Activated CD4-positive, alpha-beta memory T cell treated with anti-CD3 and anti-CD28 coated beads for 36 hours (primary cell): ENCODE data around the gene SPATA20. TPM values are rescaled to one million over a fixed set of nuclear protein-coding genes. Genes with fewer than 3 reads are reported as not detected.

Experiments used
- CTCF ChIA-PET: fragments of 350-600 bp; sonication (Branson Sonifier 250); formaldehyde crosslinking; loops from one replicate; lab custom pipeline; 2021; ENCODE audit warnings: antibody characterized with exemption, inconsistent platforms; lab: Charles Lee
- POLR2A ChIA-PET: fragments of 350-600 bp; sonication (Branson Sonifier 250); formaldehyde crosslinking; loops from one replicate; lab custom pipeline; 2021; ENCODE audit warnings: antibody characterized with exemption; lab: Charles Lee
- DNase-seq: peaks from one replicate; pipeline ENCODE4 v3.0.0-alpha.2; 2020
- H3K27ac Mint-ChIP-seq: one replicate; pipeline ENCODE4 v1.8.0; 2021; ENCODE audit warnings: mixed read lengths
- H3K27me3 Mint-ChIP-seq: one replicate; pipeline ENCODE4 v1.8.0; 2021; ENCODE audit warnings: mixed read lengths
- H3K36me3 Mint-ChIP-seq: one replicate; pipeline ENCODE4 v1.8.0; 2021; ENCODE audit warnings: mixed read lengths
- H3K4me1 Mint-ChIP-seq: one replicate; pipeline ENCODE4 v1.8.0; 2021; ENCODE audit warnings: low read depth, mixed read lengths
- H3K4me3 Mint-ChIP-seq: one replicate; pipeline ENCODE4 v1.8.0; 2021; ENCODE audit warnings: mild to moderate bottlenecking, mixed read lengths
- H3K9me3 Mint-ChIP-seq: one replicate; pipeline ENCODE4 v1.8.0; 2021; ENCODE audit warnings: mixed read lengths
- intact Hi-C: fragments of 100-400 bp; cut with micrococcal nuclease; formaldehyde crosslinking; loops from one replicate; pipeline ENCODE4 v1.15.1; 2023
- total RNA-seq, 2 experiments: library from RNA; stranded (reverse); gene quantifications; one replicate each; pipeline ENCODE4 v1.2.3, GENCODE V29; 2021

The SPATA20 gene
- total RNA-seq, 2 experiments from 2014 or later: 22.8 to 23.4 TPM

- no peaks in the 10 kb centered on the region for H3K4me1 Mint-ChIP-seq
- peaks cover 3% of the 10 kb centered on the region for H3K27me3 Mint-ChIP-seq
- intact Hi-C loops: no loop called here
- DNase-seq: no peak
- POLR2A ChIA-PET: no interaction called here
- H3K9me3 Mint-ChIP-seq: no peaks in the 10 kb centered on the region
- no peak overlapping the region for H3K27ac Mint-ChIP-seq
- H3K4me3 Mint-ChIP-seq: no peak overlapping the region
- CTCF ChIA-PET: no interaction called here
- H3K36me3 Mint-ChIP-seq: no peaks in the 10 kb centered on the region
Measured at GRCh38 chr17:50598487-50598886, 51.5 kb downstream of the SPATA20 start.

- Mint-ChIP-seq H3K27ac (no peak overlapping the region), H3K36me3 (no peaks in the 10 kb centered on the region), H3K27me3 (peaks cover 8% of the 10 kb centered on the region), H3K9me3 (no peaks in the 10 kb centered on the region), H3K4me1 (no peaks in the 10 kb centered on the region), H3K4me3 (no peak overlapping the region)
- ChIA-PET CTCF (no interaction called here), POLR2A (no interaction called here)
- DNase-seq: no peak
- intact Hi-C loops: no loop called here
Measured at GRCh38 chr17:50599606-50600005, 52.6 kb downstream of the SPATA20 start.

- ChIA-PET CTCF (no interaction called here), POLR2A (no interaction called here)
- H3K36me3 Mint-ChIP-seq: no peaks in the 10 kb centered on the region
- peaks cover 18% of the 10 kb centered on the region for H3K27me3 Mint-ChIP-seq
- no peaks in the 10 kb centered on the region for H3K9me3 Mint-ChIP-seq
- DNase-seq: no peak
- intact Hi-C loops: no loop called here
- H3K4me3 Mint-ChIP-seq: no peak overlapping the region
- H3K4me1 Mint-ChIP-seq: no peaks in the 10 kb centered on the region
- no peak overlapping the region for H3K27ac Mint-ChIP-seq
Measured at GRCh38 chr17:50601823-50602375, 54.9 kb downstream of the SPATA20 start.

GRCh38 chr17:50602836-50603235 lies 55.9 kb downstream of the SPATA20 start:
- H3K27me3 Mint-ChIP-seq: peaks cover 18% of the 10 kb centered on the region
- ChIA-PET POLR2A (no interaction called here), CTCF (no interaction called here)
- intact Hi-C loops: no loop called here
- no peaks in the 10 kb centered on the region for H3K9me3 Mint-ChIP-seq
- H3K4me1 Mint-ChIP-seq: no peaks in the 10 kb centered on the region
- no peak overlapping the region for H3K27ac Mint-ChIP-seq
- no peak for DNase-seq
- no peaks in the 10 kb centered on the region for H3K36me3 Mint-ChIP-seq
- no peak overlapping the region for H3K4me3 Mint-ChIP-seq

GRCh38 chr17:50603340-50603739 lies 56.4 kb downstream of the SPATA20 start:
- Mint-ChIP-seq H3K27me3 (peaks cover 18% of the 10 kb centered on the region), H3K9me3 (no peaks in the 10 kb centered on the region), H3K27ac (no peak overlapping the region), H3K36me3 (no peaks in the 10 kb centered on the region), H3K4me1 (no peaks in the 10 kb centered on the region), H3K4me3 (no peak overlapping the region)
- ChIA-PET CTCF (no interaction called here), POLR2A (no interaction called here)
- no peak for DNase-seq
- intact Hi-C loops: no loop called here

GRCh38 chr17:50604513-50604912 lies 57.5 kb downstream of the SPATA20 start:
- DNase-seq: no peak
- Mint-ChIP-seq H3K9me3 (no peaks in the 10 kb centered on the region), H3K4me1 (no peaks in the 10 kb centered on the region), H3K4me3 (no peak overlapping the region), H3K36me3 (no peaks in the 10 kb centered on the region), H3K27me3 (peaks cover 18% of the 10 kb centered on the region), H3K27ac (no peak overlapping the region)
- intact Hi-C loops: no loop called here
- POLR2A ChIA-PET: no interaction called here
- CTCF ChIA-PET: interaction anchor here (1.5 kb wide), 1 partner anchor 12 kb away, joined by 5 read pairs; no protein-coding TSS in a partner anchor

GRCh38 chr17:50605429-50605828 lies 58.5 kb downstream of the SPATA20 start:
- CTCF ChIA-PET: interaction anchor here (1.5 kb wide), 1 partner anchor 11 kb away, joined by 5 read pairs; no protein-coding TSS in a partner anchor
- peaks cover 18% of the 10 kb centered on the region for H3K27me3 Mint-ChIP-seq
- intact Hi-C loops: no loop called here
- no peak overlapping the region for H3K27ac Mint-ChIP-seq
- POLR2A ChIA-PET: no interaction called here
- H3K36me3 Mint-ChIP-seq: no peaks in the 10 kb centered on the region
- H3K9me3 Mint-ChIP-seq: no peaks in the 10 kb centered on the region
- DNase-seq: no peak
- no peak overlapping the region for H3K4me3 Mint-ChIP-seq
- no peaks in the 10 kb centered on the region for H3K4me1 Mint-ChIP-seq

Other genes with a start within 250 kb of the SPATA20 start
- gene XYLT2, start 201.0 kb upstream of the SPATA20 start, total RNA-seq: 10 to 100 TPM; 41.3 to 43.3 TPM
- gene MRPL27, start 174.0 kb upstream of the SPATA20 start, total RNA-seq: 10 to 100 TPM; 53.9 to 64.5 TPM
- 10 to 100 TPM; 47.7 to 48.1 TPM for gene EME1, start 173.9 kb upstream of the SPATA20 start, total RNA-seq
- 10 to 100 TPM; 77.1 to 78.8 TPM for gene LRRC59, start 149.7 kb upstream of the SPATA20 start, total RNA-seq
- 10 to 100 TPM; 20.1 to 23.6 TPM for gene ACSF2, start 121.0 kb upstream of the SPATA20 start, total RNA-seq
- not detected for gene CHAD, start 78.3 kb upstream of the SPATA20 start, total RNA-seq
- gene RSAD1, start 68.3 kb upstream of the SPATA20 start, total RNA-seq: 10 to 100 TPM; 31.9 to 37.2 TPM
- 1 to 10 TPM; 8.1 to 8.5 TPM for gene MYCBPAP, start 38.7 kb upstream of the SPATA20 start, total RNA-seq
- not detected for gene EPN3, start 14.4 kb upstream of the SPATA20 start, total RNA-seq
- under 1 TPM in 1 of 2 experiments, not detected in 1; 0.05 TPM for gene CACNA1G, start 13.5 kb downstream of the SPATA20 start, total RNA-seq
- not detected for gene ABCC3, start 87.7 kb downstream of the SPATA20 start, total RNA-seq
- gene ANKRD40, start 160.7 kb downstream of the SPATA20 start, total RNA-seq: 10 to 100 TPM; 27.4 to 27.8 TPM
- gene LUC7L3, start 172.4 kb downstream of the SPATA20 start, total RNA-seq: 100 to 1,000 TPM; 120 to 137 TPM
- not detected for gene ANKRD40CL, start 220.3 kb downstream of the SPATA20 start, total RNA-seq